AG09309 (cell line): ENCODE measurements around the gene HDAC7.
A peak's percentile ranks its signal among the peaks of the same experiment; 100 is the strongest.

Source experiments
- DNase-seq: peaks from one replicate; pipeline ENCODE4 v3.0.0-alpha.2; 2010; ENCODE audit warnings: low read depth
- H3K4me3 ChIP-seq: 2 replicates; pipeline ENCODE4 v1.5.1; 2011; ENCODE audit warnings: mild to moderate bottlenecking, low read depth, low read length, moderate library complexity; ENCODE audit not compliant: control insufficient read depth
- TF ChIP-seq, protein P1 (sequence below): IDR thresholded peaks from 2 replicates; pipeline ENCODE4 v1.5.1; 2011; ENCODE audit warnings: mild to moderate bottlenecking, low read depth, low read length, inconsistent platforms; ENCODE audit not compliant: insufficient read depth, control insufficient read depth; ENCODE audit errors: missing control alignments

The HDAC7 gene

DNA sequence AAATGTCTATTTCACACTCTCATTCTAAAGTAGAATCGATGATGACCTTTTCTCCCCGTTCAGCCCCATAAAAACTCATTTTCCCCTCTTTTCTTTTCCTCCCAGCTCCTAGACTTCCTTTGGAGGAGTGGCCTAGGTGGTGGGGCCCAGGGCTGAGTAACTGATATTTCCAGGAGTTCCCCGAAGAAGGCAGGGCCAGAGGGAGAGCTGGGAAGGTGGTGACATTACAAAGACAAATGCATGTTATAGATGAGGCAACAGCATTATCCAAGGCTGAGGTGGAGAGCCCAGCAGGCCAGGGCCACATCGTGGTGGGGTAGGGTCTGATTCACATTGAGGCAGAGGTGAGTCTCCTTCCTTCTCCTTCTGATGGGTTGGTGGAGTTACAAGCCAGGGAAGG, 22.2 kb upstream of the HDAC7 start:
- H3K4me3 ChIP-seq: no peak overlapping the region
- TF ChIP-seq, protein P1, sequence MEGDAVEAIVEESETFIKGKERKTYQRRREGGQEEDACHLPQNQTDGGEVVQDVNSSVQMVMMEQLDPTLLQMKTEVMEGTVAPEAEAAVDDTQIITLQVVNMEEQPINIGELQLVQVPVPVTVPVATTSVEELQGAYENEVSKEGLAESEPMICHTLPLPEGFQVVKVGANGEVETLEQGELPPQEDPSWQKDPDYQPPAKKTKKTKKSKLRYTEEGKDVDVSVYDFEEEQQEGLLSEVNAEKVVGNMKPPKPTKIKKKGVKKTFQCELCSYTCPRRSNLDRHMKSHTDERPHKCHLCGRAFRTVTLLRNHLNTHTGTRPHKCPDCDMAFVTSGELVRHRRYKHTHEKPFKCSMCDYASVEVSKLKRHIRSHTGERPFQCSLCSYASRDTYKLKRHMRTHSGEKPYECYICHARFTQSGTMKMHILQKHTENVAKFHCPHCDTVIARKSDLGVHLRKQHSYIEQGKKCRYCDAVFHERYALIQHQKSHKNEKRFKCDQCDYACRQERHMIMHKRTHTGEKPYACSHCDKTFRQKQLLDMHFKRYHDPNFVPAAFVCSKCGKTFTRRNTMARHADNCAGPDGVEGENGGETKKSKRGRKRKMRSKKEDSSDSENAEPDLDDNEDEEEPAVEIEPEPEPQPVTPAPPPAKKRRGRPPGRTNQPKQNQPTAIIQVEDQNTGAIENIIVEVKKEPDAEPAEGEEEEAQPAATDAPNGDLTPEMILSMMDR: no peak
- no peak for DNase-seq

DNA sequence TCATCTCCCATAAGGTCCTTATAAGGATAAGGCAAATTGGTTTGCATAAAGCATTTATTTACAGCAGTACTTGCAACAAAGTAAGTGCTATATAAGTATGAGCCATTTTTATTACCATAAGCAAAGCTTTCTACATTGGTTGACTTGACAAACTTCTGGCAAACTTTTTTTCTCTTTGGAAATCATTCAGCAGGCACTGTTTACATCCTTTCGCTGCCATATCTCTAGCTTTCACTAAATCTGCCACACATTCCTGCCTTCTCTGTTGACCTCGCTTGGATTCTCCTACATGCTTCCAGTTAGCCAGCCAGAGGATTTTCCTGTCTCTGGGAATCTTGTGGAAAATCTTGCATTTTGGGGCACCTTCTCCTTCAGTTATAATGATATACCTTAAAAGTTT, 21.8 kb upstream of the HDAC7 start:
- H3K4me3 ChIP-seq: no peak overlapping the region
- TF ChIP-seq, protein P1: no peak
- DNase-seq: no peak

DNA sequence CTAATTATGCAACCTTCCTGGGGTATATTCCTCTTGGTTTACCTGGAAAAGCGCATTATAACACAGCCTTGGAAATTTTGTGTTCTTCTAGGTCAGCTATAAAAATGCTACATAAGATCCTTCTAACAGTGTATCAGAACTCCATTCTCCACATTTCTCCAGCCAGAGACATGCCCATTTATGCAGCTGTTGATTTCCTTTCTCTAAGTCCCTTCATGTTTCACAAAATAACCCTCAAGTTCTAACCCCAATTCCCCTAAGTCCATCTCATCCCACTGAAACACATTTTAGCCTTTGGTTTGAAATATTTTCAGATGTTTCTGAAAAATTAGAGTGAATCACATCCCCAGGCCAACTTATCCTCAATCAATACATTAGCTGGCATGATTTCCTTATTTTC, 20.9 kb upstream of the HDAC7 start:
- no peak for DNase-seq

DNA sequence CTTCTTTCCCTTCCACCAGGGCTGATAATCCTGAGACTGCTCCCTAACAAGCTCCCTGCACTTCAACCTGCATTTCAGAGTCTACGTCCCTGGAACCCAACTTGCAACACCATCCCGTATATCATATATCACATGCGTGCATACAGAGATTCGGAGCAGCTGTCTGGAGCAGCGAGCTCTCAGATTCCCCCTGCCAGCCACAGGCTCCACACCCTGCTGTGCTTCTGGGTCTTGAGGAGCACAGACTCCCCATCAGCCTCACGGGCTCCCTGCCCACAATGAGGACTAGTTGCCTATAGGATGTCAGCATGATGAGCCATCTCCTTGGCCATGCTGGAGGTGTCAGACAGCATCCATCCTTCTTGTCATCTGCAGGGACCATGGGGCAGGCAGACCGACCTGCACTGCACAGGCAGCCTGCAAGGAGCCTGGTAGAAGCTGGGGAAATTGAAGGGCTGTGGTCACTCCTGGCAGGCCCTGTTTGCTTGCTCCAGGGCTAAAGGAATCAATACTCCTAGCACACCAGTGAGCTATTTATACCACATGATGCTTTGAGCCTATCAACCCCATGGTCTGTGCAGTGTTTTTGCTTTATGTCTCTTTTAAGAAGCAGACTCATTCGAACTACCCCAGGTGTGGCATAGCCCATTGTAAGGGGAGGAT, 19.6 kb upstream of the HDAC7 start:
- no peak overlapping the region for H3K4me3 ChIP-seq
- TF ChIP-seq, protein P1: no peak
- DNase-seq: no peak

More for the DNA sequence above, 20.9 kb upstream of the HDAC7 start:
- TF ChIP-seq, protein P1: no peak
- H3K4me3 ChIP-seq: no peak overlapping the region

DNA sequence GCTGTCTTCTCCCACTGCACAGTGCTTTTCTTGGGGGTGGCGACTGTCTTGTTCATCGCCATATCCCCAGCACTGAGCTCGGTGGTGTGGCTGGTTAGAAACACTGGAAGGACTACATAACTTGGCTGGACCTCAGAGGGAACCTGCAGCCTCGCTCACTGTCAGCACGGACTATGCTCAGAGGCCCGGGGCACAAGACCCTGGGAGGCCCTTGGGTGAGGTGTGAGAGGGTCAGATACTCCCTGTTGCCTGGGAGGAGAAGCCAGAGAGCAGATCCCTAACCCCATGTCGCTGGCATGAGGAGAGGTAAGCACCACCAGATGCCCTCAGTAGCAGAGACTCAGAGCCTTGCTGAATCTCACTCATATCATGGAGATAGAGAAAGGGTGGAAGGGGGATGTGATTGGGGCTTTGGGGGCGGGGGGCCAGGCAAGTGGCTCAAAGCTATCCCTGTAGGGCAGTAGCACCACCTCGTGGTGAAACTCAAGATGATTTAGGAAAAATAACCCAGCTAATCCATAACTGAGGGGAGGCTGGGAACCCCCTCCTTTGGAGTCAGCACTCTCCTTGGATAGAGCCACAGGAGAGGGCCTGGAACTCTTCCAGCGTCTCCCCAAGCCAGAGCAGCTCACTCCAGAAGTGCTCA, 18.7 kb upstream of the HDAC7 start:
- TF ChIP-seq, protein P1: peak; percentile 59
- no peak for DNase-seq
- H3K4me3 ChIP-seq: no peak overlapping the region

DNA sequence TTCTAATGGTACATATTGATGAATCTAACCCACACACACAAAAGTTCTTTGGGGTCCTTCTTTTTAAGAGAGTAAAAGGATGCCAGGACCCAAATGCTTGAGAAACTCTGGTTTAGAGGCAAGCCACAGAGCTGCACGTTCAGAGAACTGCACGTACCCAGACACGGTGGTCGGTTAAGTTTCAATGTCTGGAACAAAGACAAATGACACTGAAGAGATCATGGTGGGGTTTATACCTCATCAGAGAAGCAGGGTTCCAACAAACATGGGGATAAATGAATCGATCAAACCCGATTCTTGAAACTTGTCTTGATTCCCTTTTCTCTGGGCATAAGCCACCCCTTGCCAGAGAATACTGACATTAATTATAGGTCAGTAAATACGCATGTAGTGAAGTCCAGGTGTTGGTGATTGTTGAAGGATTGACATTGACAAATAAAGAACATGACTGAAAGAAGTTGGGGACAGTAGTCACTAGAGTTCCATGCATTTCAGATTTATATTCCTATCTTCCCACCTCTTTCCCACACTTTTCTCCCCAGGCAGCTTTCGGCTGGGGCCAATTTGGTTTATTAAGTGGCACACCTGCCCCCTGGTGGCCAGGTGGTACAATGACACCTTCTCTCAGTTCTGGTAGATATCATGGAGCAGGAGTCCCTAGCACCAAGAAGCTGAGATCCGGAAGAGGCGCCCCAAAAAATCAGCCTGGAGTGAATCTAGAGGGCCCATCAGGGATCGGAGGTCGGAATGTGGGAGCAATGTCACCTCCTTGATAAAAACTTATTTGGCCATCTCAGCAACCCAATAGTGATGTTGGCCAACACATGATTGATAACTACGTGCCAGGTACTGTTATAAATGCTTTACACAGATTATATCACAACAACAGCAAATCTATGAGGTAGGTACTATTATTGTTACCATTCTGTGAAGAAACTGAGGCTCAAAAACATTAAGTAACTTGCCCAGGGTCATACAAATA, 17.8 kb upstream of the HDAC7 start:
- DNase-seq: no peak
- TF ChIP-seq, protein P1: peak; percentile 81
- no peak overlapping the region for H3K4me3 ChIP-seq
